Astrocyte (in vitro differentiated cells and primary cell): ENCODE results near the gene CDK6. TPM values are rescaled to one million over a fixed set of nuclear protein-coding genes. Genes with fewer than 3 reads are reported as not detected.

Experiments
- DNase-seq: peaks from one replicate; pipeline ENCODE4 v3.0.0-alpha.2; 2010; ENCODE audit warnings: low read depth
- FAIRE-seq: peaks from 2 replicates; lab custom pipeline; 2011; peaks lifted over from hg19 to GRCh38; lab: Jason Lieb, UNC
- H2AFZ ChIP-seq: 2 replicates; pipeline ENCODE4 v1.6.0; 2012; ENCODE audit warnings: low read depth, low read length, inconsistent platforms
- H3K27ac ChIP-seq: 2 replicates; pipeline ENCODE4 v1.5.1; 2011; ENCODE audit warnings: low read depth, low read length, inconsistent platforms
- H3K27me3 ChIP-seq: 2 replicates; pipeline ENCODE4 v1.6.0; 2011; ENCODE audit warnings: low read length, inconsistent platforms; ENCODE audit not compliant: insufficient read depth
- H3K36me3 ChIP-seq: 2 replicates; pipeline ENCODE4 v1.5.1; 2011; ENCODE audit warnings: low read length, inconsistent platforms; ENCODE audit not compliant: insufficient read depth
- H3K4me1 ChIP-seq: 2 replicates; pipeline ENCODE4 v1.5.1; 2011; ENCODE audit warnings: low read length, inconsistent platforms; ENCODE audit not compliant: insufficient read depth
- H3K4me2 ChIP-seq: 2 replicates; pipeline ENCODE4 v1.6.0; 2012; ENCODE audit warnings: low read length, inconsistent platforms
- H3K4me3 ChIP-seq: 2 replicates; pipeline ENCODE4 v1.5.1; 2011; ENCODE audit warnings: low read depth, mild to moderate bottlenecking, low read length, inconsistent platforms; ENCODE audit not compliant: insufficient read depth
- H3K79me2 ChIP-seq: 2 replicates; pipeline ENCODE4 v1.6.0; 2012; ENCODE audit warnings: mild to moderate bottlenecking, low read length, inconsistent platforms; ENCODE audit not compliant: insufficient read depth
- H3K9ac ChIP-seq: 2 replicates; pipeline ENCODE4 v1.6.0; 2012; ENCODE audit warnings: mild to moderate bottlenecking, low read length, inconsistent platforms
- H3K9me3 ChIP-seq: 2 replicates; pipeline ENCODE4 v1.5.1; 2012; ENCODE audit warnings: low read depth, mild to moderate bottlenecking, low read length, inconsistent platforms; ENCODE audit not compliant: insufficient read depth
- H4K20me1 ChIP-seq: 2 replicates; pipeline ENCODE4 v1.6.0; 2012; ENCODE audit warnings: low read length, inconsistent platforms; ENCODE audit not compliant: insufficient read depth
- H3K27ac Mint-ChIP-seq: one replicate; pipeline ENCODE4 v1.8.0; 2021; ENCODE audit warnings: mild to moderate bottlenecking, mixed read lengths; ENCODE audit not compliant: unreplicated experiment
- H3K27me3 Mint-ChIP-seq: one replicate; pipeline ENCODE4 v1.8.0; 2021; ENCODE audit warnings: low read depth, mixed read lengths; ENCODE audit not compliant: unreplicated experiment
- H3K36me3 Mint-ChIP-seq: one replicate; pipeline ENCODE4 v1.8.0; 2021; ENCODE audit warnings: low read depth, mixed read lengths; ENCODE audit not compliant: unreplicated experiment
- H3K4me1 Mint-ChIP-seq: one replicate; pipeline ENCODE4 v1.8.0; 2021; ENCODE audit warnings: low read depth, mixed read lengths; ENCODE audit not compliant: unreplicated experiment
- H3K4me3 Mint-ChIP-seq: one replicate; pipeline ENCODE4 v1.8.0; 2021; ENCODE audit warnings: mild to moderate bottlenecking, moderate library complexity, mixed read lengths; ENCODE audit not compliant: unreplicated experiment
- H3K9me3 Mint-ChIP-seq: one replicate; pipeline ENCODE4 v1.8.0; 2021; ENCODE audit warnings: mild to moderate bottlenecking, mixed read lengths; ENCODE audit not compliant: unreplicated experiment
- CTCF ChIP-seq: IDR thresholded peaks from 2 replicates; pipeline ENCODE4 v1.5.1; 2011; ENCODE audit warnings: low read depth, mild to moderate bottlenecking, inconsistent platforms, low read length, moderate library complexity; ENCODE audit not compliant: insufficient read depth
- EZH2 ChIP-seq: IDR thresholded peaks from 2 replicates; pipeline ENCODE4 v1.6.1; 2012; ENCODE audit warnings: mild to moderate bottlenecking, low read length, inconsistent platforms; ENCODE audit not compliant: insufficient read depth
- total RNA-seq: library from RNA; stranded (reverse); gene quantifications from 2 replicates; pipeline ENCODE4 v1.2.1, GENCODE V29; 2021

Gene CDK6
- total RNA-seq, 1 donor from 2014 or later: 160 TPM

GRCh38 chr7:92826258-92826938, 10.0 kb downstream of the CDK6 start:
- H3K79me2 ChIP-seq: peaks cover 100% of the 10 kb centered on the region
- no peak overlapping the region for H3K4me3 ChIP-seq
- FAIRE-seq (no peak), DNase-seq (no peak)
- TF ChIP-seq EZH2 (no peak), CTCF (no peak)
- peaks cover 44% of the 10 kb centered on the region for H4K20me1 ChIP-seq
- Mint-ChIP-seq H3K4me1 (peaks cover 41% of the 10 kb centered on the region), H3K4me3 (no peak overlapping the region), H3K9me3 (no peaks in the 10 kb centered on the region), H3K27ac (no peak overlapping the region), H3K36me3 (peaks cover under 1% of the 10 kb centered on the region), H3K27me3 (no peaks in the 10 kb centered on the region)
- H3K4me1 ChIP-seq: peaks cover 16% of the 10 kb centered on the region
- H3K4me2 ChIP-seq: no peak overlapping the region
- H3K36me3 ChIP-seq: peaks cover 4% of the 10 kb centered on the region
- no peak overlapping the region for H2AFZ ChIP-seq
- no peak overlapping the region for H3K27ac ChIP-seq
- H3K27me3 ChIP-seq: no peaks in the 10 kb centered on the region
- H3K9me3 ChIP-seq: no peaks in the 10 kb centered on the region
- H3K9ac ChIP-seq: no peak overlapping the region

GRCh38 chr7:92824901-92825480, 11.4 kb downstream of the CDK6 start:
- Histone ChIP-seq H3K4me3 (no peak overlapping the region), H3K27ac (no peak overlapping the region), H3K9ac (no peak overlapping the region), H3K27me3 (no peaks in the 10 kb centered on the region), H3K9me3 (no peaks in the 10 kb centered on the region), H3K36me3 (peaks cover under 1% of the 10 kb centered on the region), H3K4me1 (peaks cover 2% of the 10 kb centered on the region), H2AFZ (no peak overlapping the region), H3K79me2 (peaks cover 100% of the 10 kb centered on the region), H3K4me2 (no peak overlapping the region), H4K20me1 (peaks cover 56% of the 10 kb centered on the region)
- Mint-ChIP-seq H3K4me1 (peaks cover 30% of the 10 kb centered on the region), H3K36me3 (peaks cover 2% of the 10 kb centered on the region), H3K27ac (no peak overlapping the region), H3K27me3 (no peaks in the 10 kb centered on the region), H3K4me3 (no peak overlapping the region), H3K9me3 (no peaks in the 10 kb centered on the region)
- no peak for FAIRE-seq
- DNase-seq: no peak
- TF ChIP-seq CTCF (no peak), EZH2 (no peak)

- H4K20me1 ChIP-seq: peaks cover 61% of the 10 kb centered on the region
- Mint-ChIP-seq H3K4me3 (no peak overlapping the region), H3K9me3 (no peaks in the 10 kb centered on the region), H3K36me3 (peaks cover 2% of the 10 kb centered on the region), H3K27me3 (no peaks in the 10 kb centered on the region), H3K27ac (no peak overlapping the region), H3K4me1 (peaks cover 28% of the 10 kb centered on the region)
- no peak for TF ChIP-seq CTCF
- TF ChIP-seq EZH2: no peak
- H3K79me2 ChIP-seq: peaks cover 100% of the 10 kb centered on the region
- no peaks in the 10 kb centered on the region for H3K9me3 ChIP-seq
- H3K36me3 ChIP-seq: no peaks in the 10 kb centered on the region
- no peak for DNase-seq
- no peak overlapping the region for H3K27ac ChIP-seq
- no peak for FAIRE-seq
- no peak overlapping the region for H2AFZ ChIP-seq
- H3K4me1 ChIP-seq: no peaks in the 10 kb centered on the region
- H3K4me3 ChIP-seq: no peak overlapping the region
- H3K4me2 ChIP-seq: no peak overlapping the region
- H3K27me3 ChIP-seq: no peaks in the 10 kb centered on the region
- H3K9ac ChIP-seq: no peak overlapping the region
Observed at GRCh38 chr7:92824450-92824849, 11.9 kb downstream of the CDK6 start.
